NCI-H226 (cell line): ENCODE data around the gene SMPD3.

ENCODE experiments used
- DNase-seq: peaks from one replicate; pipeline ENCODE4 v3.0.0-alpha.2; 2015

Gene SMPD3

DNA sequence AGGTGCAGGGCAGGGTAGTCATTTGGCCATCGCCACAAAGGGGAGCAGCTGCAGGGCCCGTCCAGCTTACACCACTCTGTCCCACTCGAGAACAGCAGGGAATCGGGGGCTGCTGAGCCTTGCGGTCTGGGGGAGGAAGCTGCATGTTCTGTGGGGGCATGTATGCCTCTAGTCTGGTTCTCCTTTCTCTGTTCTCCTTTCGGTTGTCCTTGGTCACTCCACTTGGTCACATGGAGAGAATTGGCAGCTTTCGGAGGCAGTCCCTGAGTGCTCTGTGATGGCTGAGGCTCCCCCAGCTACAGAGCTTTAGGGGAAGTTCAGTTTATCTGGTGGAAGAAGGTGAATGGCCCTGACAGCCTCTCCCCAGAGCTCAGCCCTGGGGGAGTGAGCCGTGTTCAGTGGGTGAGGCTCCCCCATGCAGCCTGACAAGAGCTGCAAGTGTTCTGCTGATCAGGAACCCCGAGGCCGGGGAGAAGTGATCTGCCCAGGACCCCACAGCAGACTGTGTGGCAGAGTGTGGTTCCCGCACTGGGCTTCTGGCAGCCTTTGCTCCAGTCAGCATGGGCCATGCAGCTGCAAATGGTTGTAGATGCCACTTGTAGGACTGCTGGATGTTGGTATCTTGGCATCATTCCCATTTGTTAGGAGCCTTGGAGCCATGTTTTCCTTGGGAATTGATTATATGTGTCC, 22.3 kb upstream of the SMPD3 start:
- DNase-seq, result no peak

DNA sequence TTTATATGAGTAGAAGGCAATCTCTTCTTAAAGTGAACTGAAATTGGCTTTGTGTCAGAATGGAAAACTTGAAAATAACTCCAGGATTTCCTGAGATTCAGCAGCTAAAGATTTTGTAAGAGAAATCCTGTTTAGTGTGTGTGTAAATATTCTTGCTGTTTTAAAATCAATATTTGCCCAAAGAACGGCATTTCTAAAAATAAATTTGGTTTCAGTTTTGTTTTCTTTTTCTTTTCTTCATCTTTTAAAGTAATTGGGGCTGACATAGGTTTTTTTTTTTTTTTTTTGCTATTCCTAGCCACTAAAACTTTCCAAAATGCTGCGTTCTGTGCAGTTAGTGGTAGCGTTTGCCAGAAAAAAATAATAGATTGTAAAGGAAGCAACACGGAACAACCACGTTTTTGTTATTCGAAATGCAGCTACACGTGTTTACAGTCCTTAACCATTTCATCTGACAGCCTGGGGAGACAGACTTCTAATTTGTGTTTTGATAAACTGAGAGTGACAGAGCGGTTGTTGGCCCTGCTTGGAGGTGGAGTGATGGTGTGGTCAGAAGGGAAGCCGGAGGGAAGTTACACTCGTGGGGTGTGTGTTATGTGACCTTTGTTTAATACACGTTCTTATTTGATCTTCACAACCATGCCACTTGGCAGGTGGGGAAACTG, 21.6 kb upstream of the SMPD3 start:
- DNase-seq, result no peak

DNA sequence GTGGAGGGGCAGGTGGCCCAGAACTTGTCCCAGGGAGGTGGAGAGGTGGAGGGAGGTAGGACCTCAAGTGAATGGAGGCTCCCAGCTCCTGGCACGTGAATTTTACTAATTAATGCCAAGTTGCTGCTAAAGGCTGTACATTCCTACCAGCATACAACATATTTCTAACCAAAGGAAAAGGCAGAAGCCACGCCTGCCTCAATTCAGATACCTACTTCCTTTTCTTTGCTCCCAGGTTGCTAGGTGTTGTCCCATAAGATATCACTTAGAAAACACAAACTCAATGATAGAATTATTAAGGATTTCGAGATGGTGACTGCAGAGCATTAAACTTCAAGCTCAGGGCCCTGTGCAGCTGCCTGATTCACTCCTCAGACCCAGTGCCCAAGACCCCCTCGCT, 20.5 kb upstream of the SMPD3 start:
- DNase-seq, result no peak

DNA sequence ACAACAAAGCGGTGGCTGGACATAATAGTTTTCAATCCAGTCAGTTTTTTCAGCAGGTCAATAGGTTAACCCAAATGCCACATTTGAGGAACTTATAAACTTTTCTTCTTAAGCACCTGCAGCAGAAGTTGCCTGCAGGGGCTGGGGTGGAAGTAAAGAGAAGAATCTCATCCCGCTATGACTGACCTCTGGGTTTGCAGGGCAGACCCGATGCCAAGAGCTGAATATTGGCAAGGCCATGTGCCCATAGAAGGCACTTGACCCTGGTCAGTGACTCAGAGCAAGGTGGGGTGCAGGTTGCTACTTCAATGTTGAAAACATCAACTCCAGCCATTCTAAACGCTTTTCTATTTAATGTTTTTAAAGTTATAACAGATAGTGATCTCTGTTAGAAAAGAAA, 17.9 kb upstream of the SMPD3 start:
- no peak for DNase-seq

GRCh38 chr16:68463904-68464303, 15.6 kb upstream of the SMPD3 start:
- DNase-seq, result no peak

- no peak for DNase-seq
These were observed 11.8 kb upstream of the SMPD3 start for GRCh38 chr16:68460067-68460466.

DNA sequence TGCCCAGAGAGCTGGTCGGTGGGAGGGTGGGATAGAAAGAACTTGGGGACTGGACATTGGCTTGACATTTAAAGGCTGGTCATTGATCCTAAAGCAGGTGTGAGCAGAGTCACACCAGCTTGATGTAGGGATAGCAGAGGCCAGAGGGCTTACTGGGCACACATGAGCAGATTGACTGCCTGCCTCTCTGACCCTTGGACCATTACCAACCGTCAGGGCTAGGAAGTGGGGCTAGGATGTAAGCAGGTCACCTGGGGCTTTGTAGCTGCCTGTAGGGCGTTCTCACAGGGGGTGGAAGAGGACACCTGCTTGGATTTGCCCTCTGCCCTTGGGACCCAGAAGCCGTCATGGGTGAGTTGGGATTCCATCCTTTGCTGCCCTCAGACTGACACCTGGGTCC, 11.1 kb upstream of the SMPD3 start:
- DNase-seq, result no peak

- DNase-seq, result no peak
These were observed 10.2 kb upstream of the SMPD3 start for GRCh38 chr16:68458551-68458950.

- DNase-seq, result no peak
These were observed 9.8 kb upstream of the SMPD3 start for GRCh38 chr16:68458101-68458500.

GRCh38 chr16:68455631-68456030, 7.3 kb upstream of the SMPD3 start:
- no peak for DNase-seq

DNA sequence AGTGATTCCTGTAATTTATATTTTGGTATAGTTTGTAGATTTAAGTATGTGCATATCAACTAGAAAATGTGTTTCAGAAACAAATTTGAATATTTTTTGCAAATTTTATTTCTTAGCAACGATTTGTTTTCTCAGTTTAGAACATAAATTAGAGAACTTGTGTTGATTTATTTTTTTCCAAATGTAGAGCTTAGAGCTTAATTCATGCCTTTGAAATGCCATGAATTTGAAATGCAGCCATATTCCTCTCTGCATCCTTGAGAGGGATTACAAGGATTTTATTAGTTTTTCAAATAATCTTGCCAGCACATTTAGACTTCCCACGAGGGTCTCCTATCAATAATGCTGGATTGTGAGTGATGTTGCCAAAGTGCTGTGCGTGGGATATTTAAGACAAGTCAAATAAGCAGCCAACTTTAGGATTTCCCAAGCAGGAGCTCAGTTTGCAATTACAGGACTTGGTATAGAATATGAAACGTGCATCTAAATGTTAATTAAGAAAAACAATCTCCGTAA, 6.7 kb upstream of the SMPD3 start:
- DNase-seq, result no peak

- DNase-seq, result no peak
These were observed 5.5 kb upstream of the SMPD3 start for GRCh38 chr16:68453816-68454215.

- peak; percentile 19 for DNase-seq
These were observed 3.9 kb upstream of the SMPD3 start for GRCh38 chr16:68452176-68452575.

GRCh38 chr16:68451676-68452075, 3.4 kb upstream of the SMPD3 start:
- DNase-seq, result no peak

GRCh38 chr16:68450741-68451255, 2.5 kb upstream of the SMPD3 start:
- no peak for DNase-seq

DNA sequence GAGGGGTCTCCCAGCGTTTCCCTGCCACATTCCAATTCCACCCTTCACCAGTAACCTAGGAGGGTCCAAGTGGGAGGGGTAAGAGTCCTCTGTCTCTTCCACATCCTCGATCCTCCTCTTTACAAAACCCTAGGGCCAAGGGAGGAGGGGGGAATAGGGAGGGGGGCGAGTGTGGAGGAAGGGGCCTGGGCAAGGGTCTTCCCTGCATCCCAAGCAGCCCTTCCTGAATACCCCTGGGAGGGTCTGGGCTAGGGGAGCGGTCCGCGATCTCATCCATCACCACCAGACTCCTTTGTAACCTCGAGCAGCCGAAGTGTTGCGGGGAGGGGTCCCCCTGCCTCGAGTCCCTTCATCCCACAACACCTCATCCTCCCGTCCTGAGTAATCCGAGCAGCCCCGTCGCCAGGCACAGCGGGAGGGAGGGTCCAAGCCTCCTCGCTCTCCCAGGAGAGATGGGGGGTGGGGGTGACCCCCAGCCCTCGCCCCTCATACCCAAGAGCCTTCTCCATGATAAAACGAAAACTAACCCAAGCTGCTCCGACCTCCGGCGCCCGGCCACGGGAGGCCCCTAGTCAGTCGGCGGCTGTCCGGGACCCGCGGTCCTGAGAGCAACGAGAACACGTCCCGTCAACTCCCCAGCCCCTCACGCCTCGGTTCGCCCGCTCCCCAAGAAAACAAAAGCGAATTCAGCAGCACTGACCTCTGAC, 502 bp downstream of the SMPD3 start:
- DNase-seq, result no peak

GRCh38 chr16:68446681-68447652, 1.3 kb downstream of the SMPD3 start:
- no peak for DNase-seq

GRCh38 chr16:68445458-68445857, 2.9 kb downstream of the SMPD3 start:
- peak; percentile 57 for DNase-seq

GRCh38 chr16:68444056-68444657, 4.2 kb downstream of the SMPD3 start:
- DNase-seq, result peak; percentile 30

GRCh38 chr16:68436581-68436980, 11.7 kb downstream of the SMPD3 start:
- no peak for DNase-seq

- DNase-seq, result no peak
These were observed 13.6 kb downstream of the SMPD3 start for GRCh38 chr16:68434624-68435210.

- DNase-seq, result no peak
These were observed 15.0 kb downstream of the SMPD3 start for GRCh38 chr16:68433316-68433715.
